HL-60/S4 treated with retinoic acid at 250 ng/mL for 4 days and 3 days (cell line): Measurements from ENCODE around the gene CD300E.
"Not testable (repeated sequence)": the region's sequence is repeated elsewhere in the genome, so short reads cannot be mapped to it uniquely, and the experiment has no call there.

Experiments used
- in situ Hi-C: fragments of 300-500 bp; cut with MboI; formaldehyde crosslinking; loops from 2 replicates; pipeline ENCODE4 v1.7.0; 2022; ENCODE audit warnings: low sequenced_read_pairs

CD300E gene

DNA sequence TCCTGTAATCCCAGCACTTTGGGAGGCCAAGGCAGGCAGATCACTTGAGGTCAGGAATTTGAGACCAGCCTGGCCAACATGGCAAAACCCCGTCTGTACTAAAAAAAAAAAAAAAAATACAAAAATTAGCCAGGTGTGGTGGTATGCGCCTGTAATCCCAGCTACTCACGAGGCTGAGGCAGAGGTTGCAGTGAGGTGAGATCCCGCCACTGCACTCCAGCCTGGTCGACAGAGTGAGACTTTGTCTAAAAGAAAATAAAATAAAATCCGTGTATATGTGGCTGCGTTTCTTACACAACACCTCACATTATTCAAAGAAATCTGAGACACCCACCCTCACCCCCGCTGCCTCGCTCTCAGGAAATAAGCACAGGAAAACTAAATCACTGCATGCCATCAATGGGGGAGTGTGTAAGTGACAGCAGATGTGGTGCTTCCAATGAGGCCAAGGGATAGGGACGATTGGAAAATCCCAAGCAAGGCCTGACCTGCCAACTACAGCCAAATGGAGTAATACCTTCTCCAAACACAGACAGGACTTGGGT is 13.1 kb upstream of the CD300E start:
- in situ Hi-C loops = not testable (repeated sequence)

DNA sequence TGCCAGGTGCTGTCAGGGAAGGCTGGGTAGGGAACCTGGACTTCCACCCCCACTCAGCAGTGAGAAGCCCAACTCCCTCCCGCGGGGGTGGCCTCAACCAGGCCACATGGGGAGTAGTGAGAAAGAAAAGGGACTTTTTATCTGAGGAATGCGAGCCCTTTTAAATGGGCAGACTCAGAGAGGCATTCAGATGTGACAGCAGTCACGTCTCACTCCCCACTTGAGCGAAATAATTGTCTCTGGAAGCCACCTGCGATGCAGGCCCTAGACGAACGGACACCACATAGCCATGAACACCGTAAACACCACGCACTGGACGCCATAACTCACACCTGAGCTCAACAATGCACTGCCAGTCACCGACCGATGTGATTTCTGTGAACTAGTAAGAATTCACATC is 11.9 kb upstream of the CD300E start:
- in situ Hi-C loops = no loop called here

DNA sequence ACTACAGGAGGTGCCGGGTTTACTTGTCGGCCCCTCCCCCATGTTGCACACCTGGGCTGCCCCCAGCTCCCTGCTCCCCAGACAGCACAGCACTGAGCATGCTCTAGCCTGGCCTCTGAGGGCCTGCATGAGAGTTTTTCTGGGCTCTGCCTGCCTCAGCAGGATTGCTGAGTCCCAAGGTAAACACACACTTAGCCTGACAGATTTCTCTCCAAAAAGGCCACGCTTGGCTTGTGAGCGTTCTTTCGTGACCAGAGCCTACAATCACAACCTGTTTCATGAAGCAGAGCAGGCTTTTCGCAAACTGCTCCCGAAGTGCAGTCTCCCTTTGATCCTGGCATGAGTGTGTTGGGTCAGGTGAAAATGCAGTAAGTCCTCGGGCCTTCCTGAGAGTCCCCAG is 9.8 kb upstream of the CD300E start:
- in situ Hi-C loops = no loop called here

DNA sequence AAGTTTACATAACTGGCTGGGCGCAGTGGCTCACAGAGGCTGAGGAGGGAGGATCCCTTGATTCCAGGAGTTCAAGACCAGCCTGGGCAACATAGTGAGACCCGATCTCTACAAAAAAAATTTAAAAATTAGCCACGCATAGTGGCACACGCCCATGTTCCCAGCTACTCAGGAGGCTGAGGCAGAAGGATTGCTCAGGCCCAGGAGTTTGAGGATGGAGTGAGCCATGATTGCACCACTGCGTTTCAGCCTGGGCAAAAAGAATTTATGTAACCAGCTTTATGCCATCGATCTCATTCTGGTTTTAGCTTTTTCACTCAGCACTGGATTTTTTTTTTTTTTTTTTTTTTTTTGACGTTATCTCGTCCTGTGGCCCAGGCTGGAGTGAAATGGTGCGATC is 9.1 kb upstream of the CD300E start:
- in situ Hi-C loops = no loop called here

DNA sequence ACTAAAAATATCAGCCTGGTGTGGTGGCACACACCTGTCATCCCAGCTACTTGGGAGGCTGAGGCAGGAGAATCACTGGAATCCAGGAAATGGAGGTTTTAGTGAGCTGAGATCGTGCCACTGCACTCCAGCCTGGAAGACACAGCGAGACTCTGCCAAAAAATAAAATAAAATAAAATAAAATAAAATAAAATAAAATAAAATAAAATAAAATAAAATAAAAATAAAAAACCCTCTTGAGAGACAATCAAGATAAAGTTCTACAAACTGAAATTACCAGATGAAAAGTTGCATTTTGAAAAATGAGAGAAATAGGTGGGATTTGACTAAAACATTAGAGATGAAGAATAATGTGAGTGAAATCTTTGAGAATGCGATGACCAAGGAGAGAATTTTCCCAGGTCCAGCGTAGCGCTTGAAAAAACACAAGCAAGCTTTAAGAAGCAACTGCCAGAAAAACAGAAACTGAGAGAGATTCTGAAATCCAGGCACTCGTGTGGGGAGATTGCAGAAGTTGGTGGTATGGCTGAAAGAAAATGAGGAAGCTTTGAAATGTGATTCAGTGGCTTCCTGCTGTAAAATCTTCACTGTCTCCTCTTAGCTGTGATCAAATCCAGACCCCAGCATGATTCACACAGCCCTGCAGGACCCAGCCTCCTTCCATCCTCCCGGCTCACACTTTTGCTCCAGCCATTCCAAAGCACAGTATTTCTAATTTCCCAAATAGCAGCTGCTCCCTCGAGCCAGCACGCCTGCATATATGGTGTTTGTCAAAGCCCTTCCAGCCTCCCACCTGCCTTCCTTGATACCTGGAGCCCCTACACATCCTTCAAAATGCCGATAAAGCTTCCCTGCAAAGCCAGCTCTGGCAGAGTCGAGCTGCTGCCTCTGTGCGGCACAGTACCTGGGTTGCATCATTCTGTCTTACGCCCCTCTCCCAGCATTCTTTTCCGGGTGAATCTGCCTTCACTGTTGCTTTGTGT is 8.2 kb upstream of the CD300E start:
- in situ Hi-C loops = no loop called here

DNA sequence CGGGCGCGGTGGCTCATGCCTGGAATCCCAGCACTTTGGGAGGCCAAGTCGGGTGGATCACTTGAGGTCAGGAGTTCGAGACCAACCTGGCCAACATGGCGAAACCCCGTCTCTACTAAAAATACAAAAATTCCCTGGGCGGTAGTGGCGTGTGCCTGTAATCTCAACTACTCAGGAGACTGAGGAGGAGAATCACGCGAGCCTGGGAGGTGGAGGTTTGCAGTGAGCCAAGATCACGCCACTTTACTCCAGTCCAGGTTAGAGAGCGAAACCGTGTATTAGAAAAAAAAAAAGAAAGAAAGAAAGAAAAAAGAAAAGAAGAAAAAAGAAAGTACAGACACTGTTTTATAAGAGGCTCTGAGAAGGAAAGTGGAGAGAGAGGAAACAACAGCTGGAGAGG is 6.7 kb upstream of the CD300E start:
- in situ Hi-C loops = not testable (repeated sequence)

DNA sequence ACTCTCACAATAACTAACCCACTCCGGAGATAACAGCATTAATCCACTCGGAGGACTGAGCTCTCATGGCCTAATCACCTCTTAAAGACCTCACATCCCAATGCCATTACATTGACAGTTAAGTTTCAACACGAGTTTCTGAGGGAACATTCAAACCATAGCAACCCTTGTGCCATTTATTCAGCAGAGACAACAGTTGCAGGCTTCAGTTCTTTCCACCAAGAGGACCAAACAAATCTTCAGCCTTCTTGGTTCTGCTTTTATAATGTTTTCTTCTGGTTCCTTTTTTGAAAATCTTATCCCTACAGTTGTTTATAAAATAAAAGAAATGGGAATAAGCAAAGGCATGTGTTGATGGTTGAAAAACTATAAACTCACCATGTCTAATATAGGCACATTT is 2.1 kb upstream of the CD300E start:
- in situ Hi-C loops = no loop called here

DNA sequence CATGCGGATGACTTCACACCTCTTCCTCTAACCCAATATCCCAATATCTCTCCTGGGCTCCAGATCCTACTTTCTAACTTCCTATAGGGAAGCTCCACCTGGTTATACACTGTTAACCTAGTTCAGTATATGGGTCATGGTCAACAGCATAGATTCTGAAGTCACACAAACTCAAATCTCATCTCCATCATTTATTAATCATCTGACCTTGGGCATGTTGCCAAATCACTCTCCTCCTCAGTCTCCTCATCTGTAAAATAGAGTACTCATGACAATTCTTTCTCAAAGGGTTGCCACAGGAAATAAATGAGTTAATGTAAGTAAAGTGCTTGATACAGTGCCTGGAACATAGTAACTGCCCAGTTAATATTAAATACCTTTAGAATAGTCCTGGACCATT is 593 bp upstream of the CD300E start:
- in situ Hi-C loops = no loop called here

DNA sequence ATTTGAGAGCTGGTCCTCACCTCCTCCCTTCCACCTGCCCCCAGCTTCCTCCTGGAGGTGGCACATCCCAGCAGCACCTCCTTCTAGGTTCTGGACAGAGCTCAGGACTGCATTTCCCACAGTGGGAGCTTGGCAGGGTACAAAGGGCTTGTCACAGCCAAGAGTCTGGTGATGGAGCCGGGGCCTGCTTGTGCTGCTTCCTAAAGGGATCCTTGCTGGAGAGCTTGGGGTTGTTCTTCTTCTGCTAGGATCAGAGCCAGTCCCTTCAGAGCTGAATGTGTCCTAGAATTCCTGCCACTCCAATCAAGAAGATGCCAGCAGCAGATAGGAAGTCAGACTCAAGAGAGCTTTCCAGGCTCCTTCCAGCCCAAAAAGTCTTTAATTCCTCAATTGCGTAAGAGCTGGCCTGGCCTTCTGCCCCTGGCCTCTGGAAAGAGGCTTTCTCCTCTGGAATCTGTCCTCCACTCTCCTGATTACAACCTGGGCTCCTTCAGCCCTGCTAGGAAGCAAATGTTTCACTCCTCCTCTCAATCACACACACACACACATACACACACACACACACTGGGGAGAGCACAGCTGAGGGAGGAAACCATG is 4.4 kb downstream of the CD300E start:
- in situ Hi-C loops = no loop called here

DNA sequence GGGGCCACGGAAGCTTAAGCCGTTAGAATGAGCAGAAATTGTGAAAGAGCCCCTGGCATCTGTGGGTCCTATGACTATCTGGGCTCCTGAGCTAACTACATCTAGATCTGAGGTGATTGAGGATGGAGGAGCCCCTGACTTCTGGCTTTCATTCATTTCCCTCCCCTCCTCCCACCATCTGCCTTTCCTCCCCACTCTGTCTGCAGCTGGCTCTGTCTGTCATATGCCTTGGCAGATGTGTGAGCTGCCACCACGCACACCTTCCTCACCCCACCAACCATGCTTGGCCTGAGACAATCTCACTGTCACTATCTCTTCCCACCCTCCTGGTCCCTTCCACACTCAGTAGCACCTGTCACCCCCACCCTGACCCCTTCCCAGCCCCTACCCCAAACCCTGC is 5.1 kb downstream of the CD300E start:
- in situ Hi-C loops = no loop called here

DNA sequence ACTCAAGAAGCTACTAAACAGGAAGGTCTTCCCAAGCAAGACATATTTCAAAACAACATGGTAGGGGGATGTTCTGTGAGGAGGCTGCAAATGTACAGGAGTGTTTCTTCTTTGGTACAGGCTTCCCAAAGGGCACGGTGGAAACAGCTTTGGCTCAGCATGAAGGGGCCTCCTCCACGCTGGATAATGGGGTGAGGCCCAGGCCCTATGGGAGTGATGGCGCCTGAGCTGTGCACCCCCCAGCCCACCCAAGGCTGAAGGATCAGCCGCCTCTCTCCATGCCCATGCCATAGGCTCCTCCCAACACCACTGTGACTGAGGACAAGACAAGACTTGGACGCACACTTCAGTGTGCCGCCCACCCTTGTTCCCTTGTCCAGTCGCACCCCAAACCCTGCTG is 6.8 kb downstream of the CD300E start:
- in situ Hi-C loops = no loop called here

DNA sequence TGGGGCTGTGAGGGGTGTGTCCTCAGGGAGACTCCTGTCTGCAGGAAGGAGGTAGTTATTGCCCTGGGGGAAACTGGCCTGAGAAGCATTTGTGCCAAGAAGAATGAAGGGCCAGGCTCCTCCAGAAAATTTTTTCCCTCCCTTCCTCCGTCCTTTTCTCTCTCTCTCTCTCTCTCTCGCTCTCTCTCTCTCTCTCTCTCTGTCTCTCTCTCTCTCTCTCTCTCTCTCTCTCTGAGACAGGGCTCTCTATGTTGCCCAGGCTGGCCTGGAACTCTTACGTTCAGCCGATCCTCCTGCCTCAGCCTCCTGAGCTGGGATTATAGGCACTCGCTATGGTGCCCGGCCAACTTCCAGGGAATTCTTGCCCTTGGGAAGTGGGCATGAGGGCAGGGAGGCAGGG is 11.5 kb downstream of the CD300E start:
- in situ Hi-C loops = no loop called here

DNA sequence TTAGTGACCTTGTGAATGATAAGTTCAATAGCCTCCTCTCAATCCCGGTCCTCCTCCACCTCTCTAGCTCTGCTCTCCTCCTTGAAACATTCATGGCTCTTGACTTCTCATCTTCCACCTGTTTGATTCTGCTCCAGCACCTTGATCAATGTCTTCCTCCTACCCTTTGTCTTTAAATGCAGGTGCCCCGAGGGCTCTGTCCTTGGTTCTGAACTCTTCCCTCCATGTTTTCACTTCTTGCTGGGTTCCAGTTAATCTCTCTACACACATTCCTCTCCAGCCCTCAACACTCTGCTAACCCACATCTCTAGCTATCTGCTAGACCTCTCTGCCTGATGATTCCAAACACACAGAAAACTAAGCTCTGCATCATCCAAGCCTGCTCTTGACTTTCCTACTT is 13.4 kb downstream of the CD300E start:
- in situ Hi-C loops = no loop called here

DNA sequence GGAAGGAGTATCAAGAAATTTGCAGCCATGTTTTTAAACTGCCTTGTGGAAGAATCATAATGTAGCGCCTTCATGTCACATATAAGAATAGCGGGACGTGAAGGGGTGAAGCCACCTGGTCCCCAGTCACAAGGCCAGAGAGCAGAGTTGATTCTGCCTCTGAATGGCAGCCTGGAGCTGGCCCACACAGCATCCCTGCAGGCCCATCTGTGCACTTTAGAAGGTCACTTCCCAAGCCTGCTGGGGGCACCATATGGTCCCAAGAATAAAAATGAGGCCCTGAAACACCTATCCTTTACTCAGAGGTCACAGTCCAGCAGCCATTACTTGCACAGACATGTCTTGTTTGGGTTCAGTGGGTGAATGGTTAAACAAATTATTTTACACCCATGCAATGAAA is 15.0 kb downstream of the CD300E start:
- in situ Hi-C loops = no loop called here

DNA sequence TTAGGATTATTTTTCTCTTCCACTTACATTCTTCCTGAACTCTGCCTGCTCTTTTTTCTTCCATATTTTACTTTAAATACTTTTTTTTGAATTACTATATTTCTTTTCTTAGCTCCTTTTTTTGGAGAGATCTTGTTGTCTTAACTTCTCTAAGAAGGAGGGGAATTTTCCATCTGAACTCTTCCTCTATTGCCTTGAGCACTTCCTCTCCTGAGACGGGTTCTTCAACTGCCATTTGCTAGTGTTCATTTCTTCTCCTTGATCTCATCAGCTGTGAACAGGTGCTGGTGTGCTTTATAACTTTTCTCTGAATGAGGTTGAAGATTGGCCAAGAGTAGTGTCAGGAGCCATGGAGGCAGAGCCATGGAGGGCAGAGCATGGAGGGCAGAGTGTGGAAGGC is 16.3 kb downstream of the CD300E start:
- in situ Hi-C loops = no loop called here

DNA sequence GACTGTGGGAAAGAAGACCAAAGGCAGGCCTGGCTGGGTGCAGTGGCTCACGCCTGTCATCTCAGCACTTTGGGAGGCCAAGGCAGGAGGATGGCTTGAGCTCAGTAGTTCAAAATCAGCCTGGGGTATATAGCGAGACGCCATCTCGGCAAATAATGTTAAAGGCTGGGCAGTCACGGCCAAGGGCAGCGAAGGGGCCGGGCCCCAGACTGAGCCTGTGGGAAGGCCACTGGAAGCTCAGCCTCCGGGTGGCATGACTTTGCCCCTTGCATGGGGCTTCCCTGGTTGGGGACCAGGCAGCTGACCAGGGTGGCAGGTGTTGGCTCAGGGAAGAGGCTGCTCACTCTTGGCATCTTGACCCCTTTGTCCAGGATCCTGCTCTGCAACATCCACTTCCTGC is 17.5 kb downstream of the CD300E start:
- in situ Hi-C loops = no loop called here

DNA sequence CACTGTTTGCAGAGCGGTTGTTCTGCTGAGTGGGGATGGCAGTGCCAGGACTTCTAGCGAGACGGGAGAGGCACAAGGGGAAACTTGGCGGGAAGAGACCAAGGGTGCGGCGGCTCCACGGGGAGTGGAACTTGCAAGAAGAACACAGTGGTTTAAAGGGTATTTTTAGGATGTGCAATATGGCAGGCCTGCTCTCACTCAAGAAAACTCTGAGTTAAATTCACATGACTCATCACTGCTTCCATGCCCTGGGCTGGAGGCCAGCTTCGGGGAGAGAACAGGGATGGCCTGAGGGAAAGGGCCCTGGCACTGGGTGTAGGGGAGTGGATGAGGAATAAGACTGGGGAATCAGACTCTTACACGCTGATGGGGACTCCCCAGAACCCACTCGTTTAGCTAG is 18.2 kb downstream of the CD300E start:
- in situ Hi-C loops = no loop called here

DNA sequence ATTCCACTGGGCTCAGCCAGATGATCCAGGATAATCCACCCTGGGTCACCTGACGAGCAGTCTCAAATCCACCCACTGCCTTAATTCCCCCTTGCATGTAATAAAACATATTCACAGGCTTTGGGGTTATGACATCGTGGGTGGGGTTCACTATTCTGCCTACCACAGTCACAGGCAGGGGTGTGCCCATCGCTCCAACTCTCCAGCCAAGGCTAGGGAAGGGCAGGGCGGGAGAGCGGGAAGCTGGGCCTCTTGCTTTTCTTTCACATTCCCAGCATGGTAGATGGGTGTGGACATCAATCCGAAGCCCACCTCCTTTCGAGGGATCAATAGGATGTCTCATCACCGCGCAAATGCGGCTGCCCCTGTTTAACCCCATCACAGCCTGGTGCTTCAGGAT is 18.8 kb downstream of the CD300E start:
- in situ Hi-C loops = no loop called here

DNA sequence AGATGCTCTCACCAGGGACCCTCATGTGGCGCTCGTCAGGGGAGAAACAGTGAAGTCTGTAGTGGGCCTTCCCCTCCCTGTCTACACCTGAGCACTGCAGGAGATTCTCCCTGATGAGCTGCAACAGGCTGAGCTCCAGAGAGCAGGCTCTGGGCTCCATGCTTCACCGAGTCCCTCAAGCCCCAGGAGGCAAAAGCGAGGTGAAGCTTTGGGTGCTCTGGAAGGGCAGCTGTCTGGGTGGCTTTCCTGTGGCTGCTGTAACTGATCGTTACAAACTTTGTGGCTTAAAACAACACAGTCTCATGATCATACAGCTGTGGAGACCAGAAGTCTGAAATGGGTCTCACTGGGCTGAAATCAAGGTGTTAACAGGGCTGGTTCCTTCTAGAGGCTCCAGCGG is 19.3 kb downstream of the CD300E start:
- in situ Hi-C loops = no loop called here

DNA sequence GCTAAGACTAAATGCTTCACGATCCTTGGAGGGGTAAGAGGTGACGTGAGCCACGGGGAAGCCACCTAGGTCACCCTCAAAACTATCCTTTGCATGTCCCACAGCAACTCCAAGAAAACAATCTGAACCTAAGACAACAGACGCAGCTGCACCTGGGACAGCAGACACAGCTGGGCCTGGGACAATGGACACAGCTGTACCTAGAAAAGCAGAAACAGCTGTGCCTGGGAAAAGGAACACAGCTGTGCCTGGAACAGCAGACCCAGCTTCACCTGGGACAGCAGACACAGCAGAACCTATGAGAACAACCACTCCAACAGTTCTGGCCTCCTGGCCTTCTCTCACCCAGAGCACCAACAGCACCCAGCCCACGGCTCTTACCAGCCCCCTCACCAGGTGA is 19.8 kb downstream of the CD300E start:
- in situ Hi-C loops = no loop called here

DNA sequence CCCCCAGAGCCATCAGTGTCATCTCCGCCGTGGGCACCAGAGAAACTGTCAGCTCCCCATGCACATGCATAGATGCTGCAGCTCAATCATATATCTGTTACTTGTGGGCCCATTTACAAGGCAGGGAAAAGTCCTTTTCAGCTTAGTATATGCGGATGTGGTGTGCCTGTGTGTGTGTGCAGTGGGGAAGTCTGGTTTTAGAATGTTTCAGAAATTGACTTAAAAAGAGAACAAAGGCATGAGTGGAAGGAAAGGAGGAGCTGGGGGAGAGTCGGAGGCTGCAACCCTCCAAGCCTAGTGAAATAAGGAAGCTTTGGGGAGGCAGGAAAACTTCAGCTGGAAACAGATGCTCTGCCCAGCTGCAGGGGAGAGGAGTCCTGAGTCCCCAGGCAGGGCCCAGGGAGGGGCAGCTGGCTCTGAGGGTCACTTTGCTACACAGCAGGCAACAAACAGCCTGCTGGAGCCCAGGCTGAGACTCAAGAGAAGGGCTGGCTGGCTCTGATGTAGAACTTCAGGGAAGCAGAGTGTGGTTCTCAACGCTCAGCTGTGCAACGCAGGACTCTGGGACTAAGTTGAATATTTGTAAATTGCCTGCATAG is 20.4 kb downstream of the CD300E start:
- in situ Hi-C loops = no loop called here
